ENCODE data around the gene DDHD1. TPM values are rescaled to one million over a fixed set of nuclear protein-coding genes. Genes with fewer than 3 reads are reported as not detected.

DDHD1 gene
- total RNA-seq, 1 donor from 2014 or later: 13.4 TPM

- no peak for DNase-seq
Observed at GRCh38 chr14:52988139-52988538, 165.0 kb downstream of the DDHD1 start.

GRCh38 chr14:52987514-52987913, 165.6 kb downstream of the DDHD1 start:
- no peak for DNase-seq

- DNase-seq: no peak
Observed at GRCh38 chr14:52987042-52987441, 166.1 kb downstream of the DDHD1 start.

Other genes with a start within 250 kb of the DDHD1 start
- gene FERMT2, start 202.3 kb downstream of the DDHD1 start, total RNA-seq: 84.2 and 102 TPM in 2 replicates